Liver (tissue), 9 donors: ENCODE results near the gene ATF6B. TPM values are rescaled to one million over a fixed set of nuclear protein-coding genes. Genes with fewer than 3 reads are reported as not detected.
A peak's percentile ranks its signal among the peaks of the same experiment; 100 is the strongest.

ENCODE experiments used
- DNase-seq: peaks from one replicate; pipeline ENCODE4 v3.0.0-alpha.2; 2017; ENCODE audit warnings: low spot score
- H3K27ac ChIP-seq, 2 donors: one replicate each; pipeline ENCODE4 v1.7.0; 2013; ENCODE audit warnings: inconsistent platforms in 2 of 2, low read length in 2 of 2, control low read depth in 1 of 2, low read depth in 1 of 2, mild to moderate bottlenecking in 1 of 2
- H3K27me3 ChIP-seq, 4 donors: one replicate each; pipeline versions ENCODE4 v1.6.1 to v1.7.0; 2013; ENCODE audit warnings: low read length in 3 of 4, inconsistent platforms in 1 of 4, mild to moderate bottlenecking in 1 of 4, moderate library complexity in 1 of 4; ENCODE audit not compliant: control insufficient read depth in 4 of 4, insufficient read depth in 4 of 4
- H3K36me3 ChIP-seq, 4 donors: one replicate each; pipeline versions ENCODE4 v1.6.1 to v1.7.0; 2013; ENCODE audit warnings: low read length in 3 of 4, mild to moderate bottlenecking in 3 of 4, low read depth in 1 of 4, moderate library complexity in 1 of 4; ENCODE audit not compliant: control insufficient read depth in 4 of 4, insufficient read depth in 3 of 4
- H3K4me1 ChIP-seq, 4 donors: one replicate each; pipeline versions ENCODE4 v1.6.1 to v1.7.0; 2013; ENCODE audit warnings: low read length in 3 of 4, mild to moderate bottlenecking in 3 of 4, moderate library complexity in 1 of 4; ENCODE audit not compliant: control insufficient read depth in 4 of 4, insufficient read depth in 4 of 4
- H3K4me3 ChIP-seq, 3 donors: one replicate each; pipeline versions ENCODE4 v1.6.1 to v1.7.0; 2013; ENCODE audit warnings: low read length in 3 of 3, control low read depth in 1 of 3, low read depth in 1 of 3, mild to moderate bottlenecking in 1 of 3
- H3K9ac ChIP-seq, 2 donors: one replicate each; pipeline ENCODE4 v1.7.0; 2013; ENCODE audit warnings: low read length in 2 of 2, mild to moderate bottlenecking in 2 of 2, moderate library complexity in 2 of 2, control low read depth in 1 of 2, low read depth in 1 of 2
- H3K9me3 ChIP-seq, 4 donors: one replicate each; pipeline versions ENCODE4 v1.6.1 to v1.7.0; 2013; ENCODE audit warnings: low read length in 3 of 4; ENCODE audit not compliant: control insufficient read depth in 4 of 4
- EGR1 ChIP-seq, 2 donors: IDR thresholded peaks; 2 replicates each; pipeline ENCODE4 v1.6.1; 2016 to 2018; ENCODE audit warnings: antibody characterized with exemption in 2 of 2, low read depth in 2 of 2
- FOXA1 ChIP-seq: IDR thresholded peaks from 2 replicates; pipeline ENCODE4 v1.6.1; 2016; ENCODE audit warnings: antibody characterized with exemption
- FOXA2 ChIP-seq: IDR thresholded peaks from 2 replicates; pipeline ENCODE4 v1.6.1; 2016; ENCODE audit warnings: antibody characterized with exemption
- GABPA ChIP-seq, 2 donors: IDR thresholded peaks in 1 of 2; conservative IDR thresholded peaks in 1 of 2; 2 replicates each; pipeline ENCODE4 v1.6.1; 2016; ENCODE audit warnings: antibody characterized with exemption in 2 of 2, mild to moderate bottlenecking in 1 of 2, moderate library complexity in 1 of 2
- HNF4A ChIP-seq, 2 donors: conservative IDR thresholded peaks; 2 replicates each; pipeline ENCODE4 v1.6.1; 2016; ENCODE audit warnings: antibody characterized with exemption in 2 of 2, mild to moderate bottlenecking in 2 of 2
- JUND ChIP-seq, 2 donors: IDR thresholded peaks; 2 replicates each; pipeline ENCODE4 v1.6.1; 2016; ENCODE audit warnings: antibody characterized with exemption in 2 of 2
- NR2F2 ChIP-seq: IDR thresholded peaks from 2 replicates; pipeline ENCODE4 v1.6.1; 2016; ENCODE audit warnings: antibody characterized with exemption
- RAD21 ChIP-seq, 2 donors: IDR thresholded peaks; 2 replicates each; pipeline ENCODE4 v1.6.1; 2016; ENCODE audit warnings: antibody characterized with exemption in 2 of 2, mild to moderate bottlenecking in 2 of 2
- RXRA ChIP-seq, 2 donors: IDR thresholded peaks; 2 replicates each; pipeline ENCODE4 v1.6.1; 2017 to 2018; ENCODE audit warnings: antibody characterized with exemption in 2 of 2, mild to moderate bottlenecking in 1 of 2
- SP1 ChIP-seq: IDR thresholded peaks from 2 replicates; pipeline ENCODE4 v1.6.1; 2018; ENCODE audit warnings: antibody characterized with exemption, mild to moderate bottlenecking
- TAF1 ChIP-seq: conservative IDR thresholded peaks from 2 replicates; pipeline ENCODE4 v1.6.1; 2016; ENCODE audit warnings: antibody characterized with exemption, mild to moderate bottlenecking
- YY1 ChIP-seq: IDR thresholded peaks from 2 replicates; pipeline ENCODE4 v1.6.1; 2016; ENCODE audit warnings: antibody characterized with exemption, mild to moderate bottlenecking
- WGBS: extraction: QIAGEN DNeasy Blood & Tissue Kit; methylation state at CpG from one replicate; pipeline ENCODE4 v1.1.7; 2013; 5-methylcytosine and 5-hydroxymethylcytosine counted together
- polyA plus RNA-seq, 2 donors: library from polyadenylated mRNA; stranded (reverse) in 1 of 2; unstranded in 1 of 2; fragments of 200-250 nt in 1 of 2; fragments of >200 nt in 1 of 2; fragmentation: Nextera tagmentation in 1 of 2; extraction: Ambion mirVana in 1 of 2; gene quantifications; one replicate each; pipeline versions ENCODE4 v1.2.1 to v1.2.3, GENCODE V29; 2013 to 2015
- total RNA-seq, 2 donors: library from RNA; depleted of rRNA; stranded (reverse); fragments of >200 nt; gene quantifications; one replicate each; pipeline ENCODE4 v1.2.3, GENCODE V29; 2014
- TF ChIP-seq, protein P1 (sequence below): IDR thresholded peaks from 2 replicates; pipeline ENCODE4 v1.6.1; 2016; ENCODE audit warnings: antibody characterized with exemption
- TF ChIP-seq, protein P2 (sequence below): IDR thresholded peaks from 2 replicates; pipeline ENCODE4 v1.6.1; 2016; ENCODE audit warnings: antibody characterized with exemption, mild to moderate bottlenecking
- TF ChIP-seq, protein P3 (sequence below): IDR thresholded peaks from 2 replicates; pipeline ENCODE4 v1.6.1; 2016; ENCODE audit warnings: antibody characterized with exemption
- donor health status: healthy.
- donor health status: healthy.
- donor health status: healthy.
- donor health status: healthy.
- donor health status: healthy.

ATF6B gene
- total and polyA plus RNA-seq, 4 donors, result 13.6 to 24.8 (median 15.5) TPM

DNA sequence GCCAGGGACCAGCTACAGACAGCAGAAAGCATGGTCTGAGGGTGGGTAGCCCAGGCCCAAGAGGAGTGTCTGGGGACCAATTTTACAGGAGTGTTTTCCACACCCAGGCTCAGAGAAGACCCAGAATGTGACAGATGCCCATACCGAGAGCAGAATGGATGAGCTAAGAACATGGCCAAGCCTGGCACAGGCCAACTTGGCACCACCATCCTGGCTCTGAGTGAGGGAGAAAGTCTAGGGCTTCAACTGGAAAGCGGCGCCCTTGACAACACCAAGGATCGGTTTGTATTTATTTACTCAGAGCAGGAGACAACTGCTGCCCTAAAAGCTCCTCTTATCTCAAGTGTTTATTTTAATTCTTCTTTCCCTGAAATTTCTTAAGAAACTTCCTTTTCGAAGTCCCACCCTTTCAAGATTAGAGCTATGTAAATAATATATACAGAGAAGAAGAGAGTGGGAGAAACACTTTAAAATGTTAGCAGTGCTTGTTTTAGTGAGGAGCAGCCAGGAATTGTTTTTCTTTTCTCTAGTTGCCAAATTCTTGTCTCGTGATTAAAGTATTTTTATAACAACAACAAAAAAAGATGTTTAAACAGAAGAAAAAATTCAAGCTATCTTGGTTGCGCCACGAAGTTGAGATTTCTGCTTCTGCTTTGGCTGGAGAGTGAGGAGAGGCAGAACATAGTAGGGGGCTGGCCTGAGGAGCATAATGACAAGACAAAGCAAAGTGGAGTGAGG lies 35.1 kb downstream of the ATF6B start:
- peaks cover 0 to 5% (median 2%) of the 10 kb centered on the region in 4 donors for H3K4me1 ChIP-seq

DNA sequence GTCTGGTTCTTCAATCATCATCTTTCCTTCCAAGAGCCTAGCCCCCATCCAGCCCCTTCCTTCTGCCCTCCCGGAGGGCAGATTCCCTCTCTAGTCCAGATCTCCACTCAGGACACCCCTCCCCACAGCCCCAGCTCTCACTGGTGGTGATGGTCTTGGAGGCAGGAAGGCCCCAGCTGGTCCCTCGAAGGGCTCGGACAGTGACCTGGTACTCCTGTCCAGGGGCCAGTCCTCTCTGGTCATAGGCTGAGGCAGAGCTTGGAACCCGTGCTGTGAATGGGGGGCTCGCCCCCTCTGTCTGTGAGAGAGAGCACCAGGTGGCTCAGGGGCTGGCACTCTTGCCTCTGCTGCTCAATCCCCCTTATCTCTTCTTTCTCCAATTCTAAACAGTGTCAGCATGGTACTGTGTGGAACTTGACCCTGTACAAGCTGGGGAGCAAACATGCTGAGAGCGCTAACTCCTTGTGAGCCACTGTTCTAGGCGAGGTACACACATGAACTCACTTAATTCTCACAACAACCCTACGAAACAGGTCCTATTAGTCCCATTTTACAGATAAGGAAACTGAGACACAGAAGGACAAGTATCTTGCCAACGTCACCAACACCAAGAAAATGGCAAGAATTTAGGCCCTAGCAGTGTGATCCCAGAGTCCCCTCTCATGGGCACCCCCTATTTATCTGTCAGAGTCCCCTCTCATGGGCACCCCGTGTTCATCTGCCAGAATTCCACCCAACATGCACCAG lies 38.8 kb downstream of the ATF6B start:
- Histone ChIP-seq H3K4me3 (no peak overlapping the region), H3K36me3 (no peaks in the 10 kb centered on the region), H3K27me3 (peaks cover 0 to 3% (median 0%) of the 10 kb centered on the region in 4 donors), H3K9me3 (no peaks in the 10 kb centered on the region), H3K9ac (no peak overlapping the region), H3K27ac (no peak overlapping the region), H3K4me1 (peaks cover 0 to 10% (median 2%) of the 10 kb centered on the region in 4 donors)
- WGBS, result 84% methylated on average over 10 of the region's 10 CpGs
- TF ChIP-seq EGR1 (IDR thresholded peaks at IDR 0.05; ENCODE audit: low read depth in 2 of 2) (no peak), YY1 (no peak), FOXA1 (no peak), RXRA (IDR thresholded peaks at IDR 0.05) (no peak), HNF4A (conservative IDR thresholded peaks at IDR 0.05) (no peak)
- TF ChIP-seq, protein P1, sequence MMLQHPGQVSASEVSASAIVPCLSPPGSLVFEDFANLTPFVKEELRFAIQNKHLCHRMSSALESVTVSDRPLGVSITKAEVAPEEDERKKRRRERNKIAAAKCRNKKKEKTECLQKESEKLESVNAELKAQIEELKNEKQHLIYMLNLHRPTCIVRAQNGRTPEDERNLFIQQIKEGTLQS, result no peak
- TF ChIP-seq, protein P2, sequence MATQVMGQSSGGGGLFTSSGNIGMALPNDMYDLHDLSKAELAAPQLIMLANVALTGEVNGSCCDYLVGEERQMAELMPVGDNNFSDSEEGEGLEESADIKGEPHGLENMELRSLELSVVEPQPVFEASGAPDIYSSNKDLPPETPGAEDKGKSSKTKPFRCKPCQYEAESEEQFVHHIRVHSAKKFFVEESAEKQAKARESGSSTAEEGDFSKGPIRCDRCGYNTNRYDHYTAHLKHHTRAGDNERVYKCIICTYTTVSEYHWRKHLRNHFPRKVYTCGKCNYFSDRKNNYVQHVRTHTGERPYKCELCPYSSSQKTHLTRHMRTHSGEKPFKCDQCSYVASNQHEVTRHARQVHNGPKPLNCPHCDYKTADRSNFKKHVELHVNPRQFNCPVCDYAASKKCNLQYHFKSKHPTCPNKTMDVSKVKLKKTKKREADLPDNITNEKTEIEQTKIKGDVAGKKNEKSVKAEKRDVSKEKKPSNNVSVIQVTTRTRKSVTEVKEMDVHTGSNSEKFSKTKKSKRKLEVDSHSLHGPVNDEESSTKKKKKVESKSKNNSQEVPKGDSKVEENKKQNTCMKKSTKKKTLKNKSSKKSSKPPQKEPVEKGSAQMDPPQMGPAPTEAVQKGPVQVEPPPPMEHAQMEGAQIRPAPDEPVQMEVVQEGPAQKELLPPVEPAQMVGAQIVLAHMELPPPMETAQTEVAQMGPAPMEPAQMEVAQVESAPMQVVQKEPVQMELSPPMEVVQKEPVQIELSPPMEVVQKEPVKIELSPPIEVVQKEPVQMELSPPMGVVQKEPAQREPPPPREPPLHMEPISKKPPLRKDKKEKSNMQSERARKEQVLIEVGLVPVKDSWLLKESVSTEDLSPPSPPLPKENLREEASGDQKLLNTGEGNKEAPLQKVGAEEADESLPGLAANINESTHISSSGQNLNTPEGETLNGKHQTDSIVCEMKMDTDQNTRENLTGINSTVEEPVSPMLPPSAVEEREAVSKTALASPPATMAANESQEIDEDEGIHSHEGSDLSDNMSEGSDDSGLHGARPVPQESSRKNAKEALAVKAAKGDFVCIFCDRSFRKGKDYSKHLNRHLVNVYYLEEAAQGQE, result no peak
- DNase-seq, result no peak

More for the DNA sequence above, 35.1 kb downstream of the ATF6B start:
- Histone ChIP-seq H3K27ac (peak overlapping the region in 1 of 2 donors; percentile 30), H3K9ac (no peak overlapping the region), H3K27me3 (peaks cover 0 to 7% (median 1%) of the 10 kb centered on the region in 4 donors), H3K4me3 (no peak overlapping the region), H3K9me3 (no peaks in the 10 kb centered on the region), H3K36me3 (no peaks in the 10 kb centered on the region)
- 61% methylated on average over 8 of the region's 8 CpGs for WGBS
- no peak for DNase-seq
- no peak for TF ChIP-seq RXRA (IDR thresholded peaks at IDR 0.05)
- TF ChIP-seq RAD21 (IDR thresholded peaks at IDR 0.05), result peak in 1 of 2 donors; percentile 9
- no peak for TF ChIP-seq FOXA2
- TF ChIP-seq, protein P1, result no peak
- TF ChIP-seq HNF4A (conservative IDR thresholded peaks at IDR 0.05), result no peak
- no peak for TF ChIP-seq JUND (IDR thresholded peaks at IDR 0.05)

DNA sequence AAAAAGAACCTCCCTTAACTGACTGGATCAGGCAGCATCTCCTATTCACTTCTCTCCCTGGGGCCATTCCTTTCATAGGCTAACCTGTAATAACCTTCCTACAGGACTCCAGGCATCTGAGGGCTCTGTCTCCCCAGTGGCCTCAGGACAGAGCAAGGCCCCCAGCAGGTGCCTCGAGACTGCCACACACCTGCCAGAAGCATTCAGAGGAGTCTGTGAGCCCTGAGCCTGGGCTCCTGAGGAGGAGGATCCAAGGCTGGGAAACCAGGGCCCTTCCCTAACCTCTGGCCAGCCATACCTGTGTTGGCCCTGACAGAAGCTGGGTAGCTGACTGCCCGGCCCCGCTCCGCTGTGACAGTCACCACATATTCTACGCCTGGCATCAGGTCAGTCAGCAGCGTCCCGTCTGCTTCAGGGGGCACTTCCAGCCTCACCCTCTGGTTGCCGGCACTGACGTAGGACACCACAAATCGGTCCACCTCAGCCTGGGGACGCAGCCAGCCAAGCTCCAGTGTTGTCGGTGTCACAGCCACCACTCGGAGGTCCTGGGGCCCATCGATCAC lies 39.5 kb downstream of the ATF6B start:
- Histone ChIP-seq H3K36me3 (no peaks in the 10 kb centered on the region), H3K9ac (no peak overlapping the region), H3K27me3 (peaks cover 0 to 3% (median 0%) of the 10 kb centered on the region in 4 donors), H3K4me1 (peaks cover 0 to 8% (median 2%) of the 10 kb centered on the region in 4 donors), H3K4me3 (no peak overlapping the region), H3K27ac (no peak overlapping the region), H3K9me3 (no peaks in the 10 kb centered on the region)
- DNase-seq, result no peak
- WGBS, result 94% methylated on average over 14 of the region's 14 CpGs
- TF ChIP-seq EGR1 (IDR thresholded peaks at IDR 0.05; ENCODE audit: low read depth in 2 of 2) (no peak), SP1 (no peak), RXRA (IDR thresholded peaks at IDR 0.05) (no peak), NR2F2 (no peak), HNF4A (conservative IDR thresholded peaks at IDR 0.05) (no peak), YY1 (no peak), TAF1 (no peak), RAD21 (IDR thresholded peaks at IDR 0.05) (no peak), FOXA2 (no peak), GABPA (IDR thresholded peaks at IDR 0.05 in 1 of 2, conservative IDR thresholded peaks at IDR 0.05 in 1 of 2) (no peak)
- TF ChIP-seq, protein P3, sequence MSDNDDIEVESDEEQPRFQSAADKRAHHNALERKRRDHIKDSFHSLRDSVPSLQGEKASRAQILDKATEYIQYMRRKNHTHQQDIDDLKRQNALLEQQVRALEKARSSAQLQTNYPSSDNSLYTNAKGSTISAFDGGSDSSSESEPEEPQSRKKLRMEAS, result no peak
- TF ChIP-seq, protein P2, result no peak
